Neural progenitor cell (in vitro differentiated cells): ENCODE data around the gene PLCD3.

Source experiments
- CTCF ChIP-seq: fragments of 200-600 bp; sonication (generic); IDR thresholded peaks from 2 replicates; pipeline ENCODE4 v1.5.1; 2017; ENCODE audit warnings: antibody characterized with exemption, mild to moderate bottlenecking
- EZH2 ChIP-seq: fragments of 200-600 bp; sonication (generic); IDR thresholded peaks from 2 replicates; pipeline ENCODE4 v1.6.1; 2017; ENCODE audit warnings: antibody characterized with exemption, mild to moderate bottlenecking, moderate library complexity

GRCh38 chr17:45098081-45098868 is 34.0 kb downstream of the PLCD3 start:
- TF ChIP-seq CTCF (no peak), EZH2 (no peak)
